GM13976 (cell line): Measurements from ENCODE around the gene MRAP.

Source experiments
- DNase-seq: peaks from one replicate; pipeline ENCODE4 v3.0.0; 2012; ENCODE audit warnings: low spot score
- CTCF ChIP-seq: IDR thresholded peaks from 2 replicates; pipeline ENCODE4 v1.5.1; 2012; ENCODE audit warnings: borderline replicate concordance, mild to moderate bottlenecking; ENCODE audit not compliant: insufficient read depth; ENCODE audit errors: extremely low read depth, missing control alignments, control extremely low read depth
- in situ Hi-C: fragments of 300-500 bp; cut with MboI; formaldehyde crosslinking; loops from one replicate; pipeline ENCODE4 v1.12.0; 2022; ENCODE audit warnings: low sequenced_read_pairs, mixed read lengths, inconsistent platforms; ENCODE audit not compliant: unreplicated experiment

MRAP gene

GRCh38 chr21:32328595-32328994 is 29.9 kb downstream of the MRAP start:
- no peak for TF ChIP-seq CTCF
- DNase-seq = no peak
- in situ Hi-C loops = no loop called here

- TF ChIP-seq CTCF = no peak
- in situ Hi-C loops = no loop called here
- DNase-seq = no peak
Measured at GRCh38 chr21:32329331-32329730, 30.7 kb downstream of the MRAP start.

- TF ChIP-seq CTCF = no peak
- no peak for DNase-seq
- in situ Hi-C loops = no loop called here
Measured at GRCh38 chr21:32329776-32330175, 31.1 kb downstream of the MRAP start.

GRCh38 chr21:32330784-32331311 is 32.2 kb downstream of the MRAP start:
- DNase-seq = no peak
- no peak for TF ChIP-seq CTCF
- in situ Hi-C loops = no loop called here

GRCh38 chr21:32331444-32332305 is 33.0 kb downstream of the MRAP start:
- DNase-seq = no peak
- TF ChIP-seq CTCF = no peak
- in situ Hi-C loops = no loop called here

- no peak for DNase-seq
- in situ Hi-C loops = no loop called here
- no peak for TF ChIP-seq CTCF
Measured at GRCh38 chr21:32332463-32332951, 33.9 kb downstream of the MRAP start.
